ENCODE measurements around the gene CLDN10.

GRCh38 chr13:95585867-95586266 is 33.3 kb downstream of the CLDN10 start:
- no peak for TF ChIP-seq CTCF (IDR thresholded peaks at IDR 0.05)
- TF ChIP-seq POLR2AphosphoS5 (IDR thresholded peaks at IDR 0.05; ENCODE audit: low read depth, low read length), result no peak
- no peak for TF ChIP-seq SIN3A (IDR thresholded peaks at IDR 0.05; ENCODE audit: borderline replicate concordance, insufficient read depth, low read depth, low read length)
